Measurements from ENCODE around the gene HDGFL2.

HDGFL2 gene

GRCh38 chr19:4471403-4472173, 509 bp upstream of the HDGFL2 start:
- DNase-seq = peak; percentile 96 to 100 (median 96)

GRCh38 chr19:4473011-4473762, 1.1 kb downstream of the HDGFL2 start:
- DNase-seq = no peak

GRCh38 chr19:4473763-4474513, 1.8 kb downstream of the HDGFL2 start:
- no peak for DNase-seq

GRCh38 chr19:4474514-4475022, 2.5 kb downstream of the HDGFL2 start:
- no peak for DNase-seq

- no peak for DNase-seq
These were observed 5.1 kb downstream of the HDGFL2 start for GRCh38 chr19:4477034-4477801.

GRCh38 chr19:4482721-4483364, 10.7 kb downstream of the HDGFL2 start:
- DNase-seq = no peak

GRCh38 chr19:4483385-4483784, 11.3 kb downstream of the HDGFL2 start:
- DNase-seq = no peak

- no peak for DNase-seq
These were observed 15.5 kb downstream of the HDGFL2 start for GRCh38 chr19:4487572-4487971.

- DNase-seq = no peak
These were observed 16.4 kb downstream of the HDGFL2 start for GRCh38 chr19:4488496-4488895.

- DNase-seq = no peak
These were observed 19.3 kb downstream of the HDGFL2 start for GRCh38 chr19:4491446-4491845.

- DNase-seq = no peak
These were observed 20.4 kb downstream of the HDGFL2 start for GRCh38 chr19:4492337-4493103.

- no peak for DNase-seq
These were observed 21.2 kb downstream of the HDGFL2 start for GRCh38 chr19:4493104-4493928.

GRCh38 chr19:4493929-4494690, 22.0 kb downstream of the HDGFL2 start:
- no peak for DNase-seq

- DNase-seq = no peak
These were observed 22.6 kb downstream of the HDGFL2 start for GRCh38 chr19:4494691-4495064.

GRCh38 chr19:4495471-4495870, 23.4 kb downstream of the HDGFL2 start:
- DNase-seq = no peak

- DNase-seq = no peak
These were observed 24.2 kb downstream of the HDGFL2 start for GRCh38 chr19:4496304-4496703.

- DNase-seq = no peak
These were observed 25.8 kb downstream of the HDGFL2 start for GRCh38 chr19:4497770-4498389.

GRCh38 chr19:4498694-4499093, 26.6 kb downstream of the HDGFL2 start:
- DNase-seq = no peak

GRCh38 chr19:4499318-4499717, 27.2 kb downstream of the HDGFL2 start:
- no peak for DNase-seq
